ENCODE measurements around the gene OR6B1.
"Not testable (repeated sequence)": the region's sequence is repeated elsewhere in the genome, so short reads cannot be mapped to it uniquely, and the experiment has no call there.

OR6B1 gene

GRCh38 chr7:144038887-144039286 lies 38.8 kb downstream of the OR6B1 start:
- DNase-seq (ENCODE audit: low spot score): no peak
- in situ Hi-C loops (cut with MboI; ENCODE audit: low sequenced_read_pairs, unreplicated experiment): no loop called here
- TF ChIP-seq, protein P1, sequence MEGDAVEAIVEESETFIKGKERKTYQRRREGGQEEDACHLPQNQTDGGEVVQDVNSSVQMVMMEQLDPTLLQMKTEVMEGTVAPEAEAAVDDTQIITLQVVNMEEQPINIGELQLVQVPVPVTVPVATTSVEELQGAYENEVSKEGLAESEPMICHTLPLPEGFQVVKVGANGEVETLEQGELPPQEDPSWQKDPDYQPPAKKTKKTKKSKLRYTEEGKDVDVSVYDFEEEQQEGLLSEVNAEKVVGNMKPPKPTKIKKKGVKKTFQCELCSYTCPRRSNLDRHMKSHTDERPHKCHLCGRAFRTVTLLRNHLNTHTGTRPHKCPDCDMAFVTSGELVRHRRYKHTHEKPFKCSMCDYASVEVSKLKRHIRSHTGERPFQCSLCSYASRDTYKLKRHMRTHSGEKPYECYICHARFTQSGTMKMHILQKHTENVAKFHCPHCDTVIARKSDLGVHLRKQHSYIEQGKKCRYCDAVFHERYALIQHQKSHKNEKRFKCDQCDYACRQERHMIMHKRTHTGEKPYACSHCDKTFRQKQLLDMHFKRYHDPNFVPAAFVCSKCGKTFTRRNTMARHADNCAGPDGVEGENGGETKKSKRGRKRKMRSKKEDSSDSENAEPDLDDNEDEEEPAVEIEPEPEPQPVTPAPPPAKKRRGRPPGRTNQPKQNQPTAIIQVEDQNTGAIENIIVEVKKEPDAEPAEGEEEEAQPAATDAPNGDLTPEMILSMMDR (IDR thresholded peaks at IDR 0.05; ENCODE audit: borderline replicate concordance, control extremely low read depth, extremely low read depth, insufficient read depth, missing control alignments): no peak

DNA sequence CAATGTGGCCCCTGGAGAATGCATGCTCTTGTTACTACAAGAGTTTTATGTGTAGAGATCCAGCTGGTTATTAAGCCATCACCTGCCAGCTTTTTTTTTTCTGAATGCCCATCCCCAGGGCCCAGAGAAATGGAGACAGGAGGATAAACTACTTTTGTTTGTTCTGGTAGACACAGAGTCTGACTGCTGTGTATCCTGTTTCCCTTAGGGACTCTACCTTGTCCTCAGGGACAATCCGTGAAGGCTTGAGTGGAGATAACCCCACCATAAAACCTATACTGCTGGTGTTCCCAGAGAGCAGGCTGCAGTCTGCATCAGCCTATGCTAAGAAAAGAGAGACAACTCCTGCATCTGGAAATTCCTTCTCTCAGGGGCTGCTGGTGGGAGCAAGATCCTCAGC lies 48.5 kb downstream of the OR6B1 start, which contains the start of gene OR2A5:
Gene OR2A5 (plus strand): TSS at position 301 of the 400 bp plus-strand sequence. CDS start 1,454 bp downstream, outside the sequence.
- TF ChIP-seq, protein P1 (IDR thresholded peaks at IDR 0.05; ENCODE audit: borderline replicate concordance, control extremely low read depth, extremely low read depth, insufficient read depth, missing control alignments): no peak
- DNase-seq (ENCODE audit: low spot score): no peak
- in situ Hi-C loops (cut with MboI; ENCODE audit: low sequenced_read_pairs, unreplicated experiment): no loop called here

- in situ Hi-C loops (cut with MboI; ENCODE audit: low sequenced_read_pairs, unreplicated experiment): no loop called here
- TF ChIP-seq, protein P1 (IDR thresholded peaks at IDR 0.05; ENCODE audit: borderline replicate concordance, control extremely low read depth, extremely low read depth, insufficient read depth, missing control alignments): no peak
- no peak for DNase-seq (ENCODE audit: low spot score)
Observed at GRCh38 chr7:144049491-144049890, 49.4 kb downstream of the OR6B1 start.

- in situ Hi-C loops (cut with MboI; ENCODE audit: low sequenced_read_pairs, unreplicated experiment): no loop called here
- TF ChIP-seq, protein P1 (IDR thresholded peaks at IDR 0.05; ENCODE audit: borderline replicate concordance, control extremely low read depth, extremely low read depth, insufficient read depth, missing control alignments): no peak
- DNase-seq (ENCODE audit: low spot score): no peak
Observed at GRCh38 chr7:144050093-144050492, 50.0 kb downstream of the OR6B1 start.

DNA sequence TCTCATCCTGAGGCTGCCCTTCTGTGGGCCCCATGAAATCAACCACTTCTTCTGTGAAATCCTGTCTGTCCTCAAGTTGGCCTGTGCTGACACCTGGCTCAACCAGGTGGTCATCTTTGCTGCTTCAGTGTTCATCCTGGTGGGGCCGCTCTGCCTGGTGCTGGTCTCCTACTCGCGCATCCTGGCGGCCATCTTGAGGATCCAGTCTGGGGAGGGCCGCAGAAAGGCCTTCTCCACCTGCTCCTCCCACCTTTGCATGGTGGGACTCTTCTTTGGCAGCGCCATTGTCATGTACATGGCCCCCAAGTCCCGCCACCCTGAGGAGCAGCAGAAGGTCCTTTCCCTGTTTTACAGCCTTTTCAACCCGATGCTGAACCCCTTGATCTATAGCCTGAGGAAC lies 50.8 kb downstream of the OR6B1 start:
- DNase-seq (ENCODE audit: low spot score); in situ Hi-C loops (cut with MboI; ENCODE audit: low sequenced_read_pairs, unreplicated experiment): not testable (repeated sequence)

- DNase-seq (ENCODE audit: low spot score): no peak
- in situ Hi-C loops (cut with MboI; ENCODE audit: low sequenced_read_pairs, unreplicated experiment): no loop called here
- TF ChIP-seq, protein P1 (IDR thresholded peaks at IDR 0.05; ENCODE audit: borderline replicate concordance, control extremely low read depth, extremely low read depth, insufficient read depth, missing control alignments): no peak
Observed at GRCh38 chr7:144057954-144058353, 57.8 kb downstream of the OR6B1 start.

Data from GM13976 (cell line).